ENCODE results near the gene NRDE2.

Gene NRDE2

GRCh38 chr14:90294872-90295271 lies 36.9 kb downstream of the NRDE2 start:
- no peak for DNase-seq

DNA sequence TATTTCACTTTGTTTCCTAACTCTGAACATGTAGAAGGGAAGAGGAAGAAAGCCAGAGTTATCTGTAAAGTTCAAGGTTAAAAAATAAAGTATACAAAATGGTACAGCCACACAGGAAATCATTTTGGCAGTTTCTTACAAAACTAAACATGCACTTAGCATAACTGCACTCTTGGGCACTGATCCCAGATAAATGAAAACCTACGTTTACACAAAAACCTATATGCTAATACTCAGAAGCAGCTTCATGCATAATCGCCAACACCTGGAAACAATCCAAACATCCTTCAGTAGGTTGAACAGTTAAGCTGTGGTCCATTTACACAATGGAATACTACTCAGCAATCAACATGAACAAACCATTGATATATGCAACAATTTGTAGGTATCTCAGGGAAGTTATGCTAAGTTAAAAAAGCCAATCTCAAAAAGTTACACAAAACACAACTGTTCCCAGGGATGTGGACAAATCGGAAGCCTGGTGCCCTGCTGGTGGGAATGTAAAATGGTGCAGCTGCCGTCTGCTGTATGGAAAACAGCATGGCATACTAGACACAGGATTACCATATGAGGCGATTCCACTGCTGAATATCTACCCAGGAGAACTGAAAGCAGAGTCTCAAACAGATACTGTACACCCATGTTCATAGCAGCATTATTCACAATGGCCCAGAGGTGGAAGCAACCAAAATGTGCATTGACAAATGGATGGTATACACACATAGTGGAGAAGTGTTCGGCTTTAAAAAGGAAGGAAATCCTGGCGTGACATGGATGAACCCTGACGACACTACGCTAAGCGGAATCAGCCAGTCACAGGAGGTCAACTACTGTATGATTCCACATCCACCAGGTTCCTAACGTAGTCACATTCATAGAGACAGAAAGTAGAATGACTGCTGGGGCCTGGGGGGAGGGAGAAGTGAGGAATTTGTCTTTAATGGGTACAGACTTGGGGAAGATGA lies 37.7 kb downstream of the NRDE2 start:
- DNase-seq, result no peak

- DNase-seq, result no peak
Observed at GRCh38 chr14:90291699-90292098, 40.0 kb downstream of the NRDE2 start.

GRCh38 chr14:90290337-90291011 lies 41.3 kb downstream of the NRDE2 start:
- no peak for DNase-seq

- no peak for DNase-seq
Observed at GRCh38 chr14:90288651-90289355, 42.9 kb downstream of the NRDE2 start.

DNA sequence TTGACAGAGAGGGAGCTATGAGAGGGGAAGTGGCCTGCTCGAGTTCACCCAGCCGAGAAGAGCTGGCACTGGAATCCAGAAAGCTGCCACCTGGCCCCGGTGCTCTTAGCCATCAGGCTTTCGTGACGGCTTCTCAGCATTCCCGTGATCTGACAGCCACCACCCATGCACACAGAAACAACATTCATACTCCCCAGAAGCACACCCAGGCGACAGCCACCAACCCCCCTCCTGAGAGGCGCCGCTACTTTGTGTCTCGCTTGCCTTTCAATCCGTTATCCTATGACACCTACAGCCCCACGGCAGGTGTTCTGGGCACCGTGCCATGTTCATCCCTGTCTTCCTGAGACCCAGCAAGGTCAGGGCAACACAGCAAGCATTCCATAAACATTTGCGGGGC lies 44.0 kb downstream of the NRDE2 start:
- no peak for DNase-seq

DNA sequence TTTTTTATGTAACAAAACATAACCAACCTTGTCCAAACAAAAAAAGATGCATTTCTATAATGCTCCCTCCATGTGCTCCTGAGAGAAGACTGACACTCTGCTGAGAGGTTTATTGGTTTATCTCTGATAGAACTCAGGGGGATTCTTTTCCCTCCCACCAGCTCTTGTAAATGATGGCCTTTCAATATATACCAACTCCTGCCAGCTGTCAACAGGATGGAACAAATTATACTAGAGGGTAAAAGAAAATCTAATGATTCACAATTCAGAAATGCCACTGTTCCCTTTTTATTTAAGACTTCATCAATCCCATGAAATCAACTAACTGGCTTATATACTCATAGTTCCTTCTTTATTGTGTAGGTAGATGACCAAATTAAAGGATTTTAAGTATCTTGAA lies 50.0 kb downstream of the NRDE2 start:
- DNase-seq, result no peak

DNA sequence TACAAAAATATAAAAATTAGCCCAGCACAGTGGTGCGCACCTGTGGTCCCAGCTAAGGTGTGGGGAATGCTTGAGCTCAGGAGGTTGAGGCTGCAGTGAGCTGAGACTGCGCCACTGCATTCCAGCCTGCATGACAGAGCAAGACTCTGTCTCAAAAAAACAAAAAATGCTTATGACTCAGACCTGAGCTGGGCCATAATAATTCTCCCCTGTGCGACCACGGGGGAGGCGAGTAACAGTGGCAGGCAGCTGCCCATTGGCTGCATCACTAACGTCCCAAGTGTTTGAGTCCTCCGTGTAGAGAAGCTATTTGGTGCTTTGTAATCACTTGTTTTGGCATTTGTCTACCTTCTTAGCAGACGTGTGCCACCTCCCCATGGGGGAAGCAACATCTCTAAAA lies 50.5 kb downstream of the NRDE2 start:
- DNase-seq, result no peak

GRCh38 chr14:90280096-90280495 lies 51.6 kb downstream of the NRDE2 start:
- DNase-seq, result no peak

DNA sequence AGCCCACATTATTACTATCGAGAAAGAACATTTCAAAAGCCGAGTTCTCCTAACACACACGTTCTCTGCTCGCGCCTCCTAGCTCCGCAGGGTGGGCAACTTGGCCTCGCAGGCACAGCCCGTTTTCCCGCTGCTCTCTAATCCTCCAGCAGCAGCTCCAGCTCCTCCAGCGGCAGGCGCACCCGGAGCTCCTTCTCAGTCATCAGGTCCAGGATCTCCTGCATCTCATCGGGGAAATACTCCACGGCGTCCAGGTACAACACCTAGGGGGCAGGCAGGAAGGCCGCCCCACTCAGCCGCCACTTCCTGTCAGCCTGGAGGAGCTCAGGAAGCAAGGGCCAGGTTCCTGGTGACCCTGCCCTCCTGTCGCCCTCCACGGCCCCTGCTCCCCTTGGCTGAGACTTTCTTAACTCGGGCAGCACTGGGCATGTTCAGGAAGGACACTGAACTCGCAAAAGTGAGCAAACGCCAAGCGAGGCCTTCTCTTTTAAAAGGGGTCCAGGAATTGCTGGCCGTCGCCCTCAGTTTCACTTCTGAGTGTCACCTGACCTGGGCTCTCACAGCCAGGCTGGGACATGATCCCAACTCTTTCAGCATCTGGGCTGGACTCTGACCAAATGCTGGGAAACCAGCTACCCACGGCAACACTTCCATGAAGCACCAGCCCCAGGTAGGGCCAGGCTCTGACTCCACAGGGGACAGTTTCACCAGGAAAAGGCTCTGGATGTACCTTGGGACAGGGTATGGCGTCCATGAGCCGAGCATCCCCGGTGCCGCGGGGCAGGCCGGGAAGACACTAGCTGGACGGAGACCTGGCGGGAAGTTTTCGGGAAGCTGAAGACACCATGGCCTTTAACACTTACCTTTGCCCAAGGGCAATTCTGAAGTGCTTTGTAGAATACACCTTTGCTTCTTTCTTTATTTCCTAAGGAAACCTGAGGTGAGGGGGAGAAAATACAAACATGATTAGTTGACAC lies 53.3 kb downstream of the NRDE2 start:
- DNase-seq, result no peak

- no peak for DNase-seq
Observed at GRCh38 chr14:90277581-90278198, 54.1 kb downstream of the NRDE2 start.

DNA sequence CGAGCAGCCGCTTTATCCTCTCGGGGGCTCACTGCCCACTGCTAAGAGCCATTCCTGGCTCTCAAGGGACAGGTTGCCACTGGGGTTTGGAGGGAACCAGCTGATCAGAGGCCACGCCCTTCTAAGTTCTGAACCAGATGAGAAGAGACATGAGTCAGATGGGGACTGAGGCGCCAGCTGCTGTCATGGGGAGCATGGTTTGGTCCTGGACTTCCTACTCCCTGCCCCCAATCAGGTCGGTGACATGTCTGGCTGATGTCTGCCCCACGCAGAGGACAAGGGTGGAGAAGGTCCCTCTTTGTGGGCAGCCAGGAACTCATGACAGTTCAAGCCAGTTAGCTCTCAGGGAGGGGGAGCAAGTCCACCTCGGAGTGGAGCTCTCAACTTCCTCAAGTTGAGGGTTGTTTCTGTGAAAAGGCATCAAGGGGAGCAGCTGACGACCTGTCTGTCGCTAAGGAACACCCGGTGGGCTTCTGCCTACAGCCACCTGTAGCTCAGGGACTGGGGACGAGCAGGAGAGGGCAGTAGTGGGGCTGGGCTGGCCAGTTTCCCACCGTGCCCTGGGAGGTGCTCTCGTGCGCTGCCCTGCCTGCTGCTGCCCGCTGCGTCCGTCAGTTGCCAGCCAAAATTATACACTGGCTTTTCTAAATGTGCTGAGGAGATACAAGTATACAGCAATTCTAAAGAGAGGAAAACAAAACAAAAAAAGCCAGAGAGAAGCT lies 54.9 kb downstream of the NRDE2 start:
- no peak for DNase-seq

- no peak for DNase-seq
Observed at GRCh38 chr14:90275820-90276219, 55.9 kb downstream of the NRDE2 start.

DNA sequence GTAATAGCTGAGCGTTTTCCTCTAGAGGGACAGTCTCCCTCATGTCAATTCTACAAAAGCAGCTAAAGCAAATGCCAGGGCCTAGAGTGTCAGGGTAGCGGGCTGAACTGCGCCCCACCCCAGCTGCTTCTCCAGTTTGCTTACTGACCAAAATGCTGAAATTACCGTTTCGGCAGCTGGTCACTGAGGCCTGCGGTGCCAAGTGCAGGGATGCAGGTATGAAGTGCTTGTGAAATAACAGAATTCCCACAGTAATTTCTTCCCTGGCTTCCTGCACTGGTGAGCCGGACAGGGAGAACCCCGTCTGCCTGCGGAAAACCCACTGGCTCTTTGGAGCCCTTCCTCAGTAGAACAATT lies 56.3 kb downstream of the NRDE2 start:
- DNase-seq, result no peak

- DNase-seq, result no peak
Observed at GRCh38 chr14:90274808-90275457, 56.8 kb downstream of the NRDE2 start.

GRCh38 chr14:90274019-90274418 lies 57.7 kb downstream of the NRDE2 start:
- DNase-seq, result no peak

- DNase-seq, result no peak
Observed at GRCh38 chr14:90273532-90273931, 58.2 kb downstream of the NRDE2 start.

- no peak for DNase-seq
Observed at GRCh38 chr14:90272523-90272922, 59.2 kb downstream of the NRDE2 start.

DNA sequence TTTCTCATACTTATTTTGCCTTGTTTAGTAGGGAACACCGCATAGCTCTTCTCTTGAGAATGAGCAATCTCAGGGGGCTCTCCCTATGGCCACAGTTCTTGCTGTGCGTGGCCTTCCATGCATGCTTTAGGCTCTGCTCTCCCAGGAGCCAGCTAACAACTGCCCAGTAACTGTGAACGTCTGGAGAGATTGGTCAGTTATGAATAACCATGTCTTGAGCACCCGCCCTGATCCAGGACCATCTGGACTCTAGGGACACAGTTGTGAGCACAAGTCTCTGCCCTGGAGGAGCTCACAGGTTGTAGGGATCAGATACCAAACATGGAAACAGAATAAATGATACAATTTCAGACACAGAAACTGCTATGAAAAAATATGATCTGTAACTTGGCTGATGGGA lies 63.3 kb downstream of the NRDE2 start:
- no peak for DNase-seq

DNA sequence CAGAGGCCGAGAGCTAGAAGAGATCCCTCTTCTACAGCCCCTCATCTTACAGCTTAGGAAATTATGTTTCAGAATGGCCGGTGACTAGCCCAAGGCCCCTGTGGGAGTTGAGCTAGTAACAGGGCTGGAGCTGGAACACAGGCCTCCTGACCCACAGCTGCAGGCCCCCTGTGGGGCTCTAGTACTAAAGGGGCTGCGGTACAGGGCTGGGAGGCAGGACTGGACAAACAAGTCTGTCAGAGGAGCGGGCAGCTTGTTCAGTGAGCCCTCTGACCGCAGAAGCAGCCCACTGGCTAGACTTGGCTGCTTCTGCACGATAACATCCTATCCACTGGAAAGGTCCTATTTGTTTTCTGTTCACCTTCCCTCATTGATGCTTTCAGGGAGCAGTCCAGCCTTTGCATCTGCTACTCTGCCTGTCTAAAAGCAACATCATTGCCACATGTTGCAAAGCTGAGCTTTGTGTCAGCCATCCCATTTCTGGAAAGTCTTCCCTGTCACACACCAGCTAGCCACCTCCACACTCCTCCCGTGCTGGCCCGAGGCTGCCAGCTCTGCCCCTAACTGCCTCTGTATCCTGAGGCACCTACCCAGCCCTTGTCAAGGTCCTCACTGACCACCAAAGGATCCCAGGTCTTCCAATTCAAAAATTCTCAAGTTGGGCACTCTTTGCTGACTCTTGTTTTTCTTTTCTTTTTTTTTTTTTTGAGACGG lies 65.1 kb downstream of the NRDE2 start:
- DNase-seq, result no peak

Measured in CD4-positive, alpha-beta T cell treated with Interleukin-21 for 1 hour (primary cell).